HG03460 (cell line): ENCODE results near the gene CD300LB.
A peak's percentile ranks its signal among the peaks of the same experiment; 100 is the strongest.

Source experiments
- ATAC-seq: cut with Tn5 transposase; IDR thresholded peaks from one replicate; pipeline ENCODE4 v1.9.1; 2021; ENCODE audit not compliant: unreplicated experiment

The CD300LB gene

DNA sequence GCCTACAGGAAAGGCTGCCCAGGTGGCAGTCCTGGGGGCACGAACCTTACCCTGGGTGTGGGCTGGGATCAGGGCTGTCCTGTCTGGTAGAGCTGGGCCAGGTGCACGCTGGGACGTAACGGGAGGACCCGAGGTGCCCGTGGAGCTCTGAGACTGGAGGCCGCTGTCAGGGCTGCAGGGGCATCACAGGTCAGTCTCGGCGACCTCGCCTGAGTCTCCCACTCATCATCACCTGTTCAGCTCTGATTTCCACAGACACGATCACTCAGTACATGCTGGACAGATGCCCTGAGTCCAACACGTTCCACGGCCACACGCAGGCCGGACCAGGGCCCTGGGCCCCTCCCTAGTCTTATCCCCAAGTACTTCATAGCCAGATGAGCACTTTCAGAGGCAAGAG is 19.3 kb upstream of the CD300LB start:
- ATAC-seq, result no peak

DNA sequence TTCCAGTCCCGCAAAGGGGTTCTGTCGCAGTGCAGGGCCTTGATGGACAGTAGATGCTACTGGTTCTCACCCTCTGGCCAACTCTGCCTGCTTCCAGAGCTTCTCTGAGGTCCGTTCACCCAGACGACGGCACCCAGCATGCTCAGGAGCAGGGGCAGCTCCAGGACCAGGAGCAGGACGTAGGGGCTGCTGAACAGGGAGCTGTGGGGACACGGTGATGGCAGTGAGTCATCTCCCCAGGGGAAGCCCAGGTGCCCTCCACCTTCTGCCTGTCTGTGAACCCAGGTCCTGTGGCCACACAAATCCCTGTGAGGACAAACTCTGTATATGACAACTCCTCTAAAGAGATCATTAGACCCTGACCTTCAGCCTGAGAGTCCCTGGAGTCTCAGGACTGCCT is 18.1 kb upstream of the CD300LB start:
- no peak for ATAC-seq

GRCh38 chr17:74547736-74548135 is 16.5 kb upstream of the CD300LB start:
- ATAC-seq, result no peak

GRCh38 chr17:74547264-74547663 is 16.0 kb upstream of the CD300LB start:
- ATAC-seq, result no peak

DNA sequence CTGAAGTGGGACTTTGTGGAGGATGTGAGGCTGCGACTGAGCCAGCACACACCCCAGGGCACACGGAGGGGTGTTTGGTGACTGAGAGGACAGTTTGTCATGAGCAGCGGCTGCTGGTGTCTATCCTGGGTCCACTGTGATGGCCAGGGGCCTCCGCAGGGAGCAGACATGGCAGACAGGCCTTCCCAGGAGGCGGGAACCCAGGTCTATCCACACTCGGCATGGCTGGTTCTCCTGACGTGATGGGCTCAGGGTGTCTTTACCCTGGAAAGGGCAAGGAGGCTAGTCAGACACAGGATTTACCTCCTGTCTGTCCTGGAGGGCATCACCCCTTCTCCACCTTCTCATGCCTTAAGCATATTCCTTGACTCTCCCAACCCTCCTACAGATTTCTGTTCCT is 15.3 kb upstream of the CD300LB start:
- no peak for ATAC-seq

- ATAC-seq, result no peak
Observed at GRCh38 chr17:74545843-74546230, 14.6 kb upstream of the CD300LB start, which contains the start of gene CD300C. Gene CD300C, minus strand, starts transcription at chr17:74546115. Its CDS starts 333 bp downstream, at chr17:74545782.

DNA sequence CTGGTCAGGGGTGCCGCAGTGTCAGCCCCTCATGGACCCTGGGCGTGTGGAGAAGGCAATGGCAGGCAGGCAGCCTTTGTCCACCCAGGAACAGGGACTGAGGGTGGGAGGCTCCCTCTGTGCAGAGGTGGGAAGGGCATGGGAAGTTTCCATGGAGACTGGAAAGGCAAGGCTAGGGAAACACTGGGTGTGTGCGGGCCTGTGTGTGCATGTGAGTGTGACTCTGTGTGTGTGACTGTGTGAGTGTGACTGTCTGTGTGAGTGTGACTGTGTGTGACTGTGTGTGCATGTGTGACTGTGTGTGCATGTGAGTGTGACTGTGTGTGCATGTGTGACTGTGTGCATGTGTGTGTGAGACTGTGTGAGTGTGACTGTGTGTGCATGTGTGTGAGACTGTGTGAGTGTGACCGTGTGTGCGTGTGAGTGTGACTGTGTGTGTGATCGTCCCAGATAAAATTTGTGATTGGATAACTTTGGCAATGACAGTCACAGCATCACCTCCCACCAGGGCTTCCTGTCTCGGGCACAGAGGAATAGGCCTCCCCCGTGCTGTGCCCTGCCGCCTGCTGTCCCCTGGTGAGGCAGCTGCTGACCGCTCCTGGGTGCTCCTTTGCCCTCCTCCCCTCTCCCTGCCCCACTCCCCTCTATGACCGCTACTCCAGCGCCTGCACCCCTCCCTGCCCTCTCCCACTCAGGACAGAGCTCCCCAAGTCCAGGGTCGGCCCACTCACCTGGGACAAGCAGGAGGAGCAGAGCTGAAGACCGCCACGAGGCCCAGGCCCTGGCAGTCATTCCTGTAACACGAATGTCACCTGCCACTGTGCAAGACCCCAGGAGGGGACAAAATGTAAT is 13.9 kb upstream of the CD300LB start:
- ATAC-seq, result no peak

DNA sequence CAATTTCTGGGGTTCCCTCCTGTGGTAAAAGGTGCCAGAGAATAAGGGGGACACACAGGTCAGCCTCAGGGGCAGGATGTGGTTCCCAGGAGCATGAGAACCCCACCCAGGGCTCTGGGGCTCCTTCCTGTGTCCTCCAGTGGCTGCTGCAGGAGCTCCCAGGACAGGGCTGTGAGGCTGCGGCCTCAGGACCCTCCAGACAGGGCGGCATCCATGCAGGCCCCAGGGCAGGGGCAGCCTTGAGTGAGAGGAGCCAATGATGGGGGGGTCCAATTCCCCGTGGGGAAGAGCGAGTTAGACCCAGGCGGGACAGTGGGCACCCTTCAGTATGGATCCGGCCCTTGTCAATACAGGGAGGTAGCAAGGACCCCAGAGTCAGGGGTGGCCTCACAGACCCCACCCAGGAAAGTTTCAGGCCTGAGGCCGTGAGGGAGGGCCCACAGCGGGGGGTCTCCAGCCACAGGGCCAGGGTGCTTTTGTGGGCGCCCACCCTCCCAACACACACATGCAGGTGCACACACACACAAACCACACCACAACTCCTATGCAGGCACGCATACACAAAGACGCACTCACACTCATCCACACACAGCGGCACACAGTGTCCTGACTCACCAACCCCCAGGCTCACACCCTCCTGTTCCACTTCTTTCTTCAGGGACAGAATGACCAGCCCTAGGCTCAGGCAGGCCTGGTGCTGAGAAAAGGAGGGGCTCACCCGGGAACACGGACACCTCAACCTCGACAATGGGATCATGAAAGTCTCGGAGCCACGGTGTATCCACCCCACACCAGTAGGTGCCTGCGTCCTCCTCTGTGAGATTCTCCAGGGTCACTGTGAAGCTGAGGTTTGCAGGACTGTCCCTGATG is 12.9 kb upstream of the CD300LB start:
- ATAC-seq, result no peak

GRCh38 chr17:74543406-74543805 is 12.1 kb upstream of the CD300LB start:
- ATAC-seq, result no peak

- ATAC-seq, result no peak
Observed at GRCh38 chr17:74542727-74543383, 11.6 kb upstream of the CD300LB start.

- no peak for ATAC-seq
Observed at GRCh38 chr17:74542166-74542565, 10.9 kb upstream of the CD300LB start.

DNA sequence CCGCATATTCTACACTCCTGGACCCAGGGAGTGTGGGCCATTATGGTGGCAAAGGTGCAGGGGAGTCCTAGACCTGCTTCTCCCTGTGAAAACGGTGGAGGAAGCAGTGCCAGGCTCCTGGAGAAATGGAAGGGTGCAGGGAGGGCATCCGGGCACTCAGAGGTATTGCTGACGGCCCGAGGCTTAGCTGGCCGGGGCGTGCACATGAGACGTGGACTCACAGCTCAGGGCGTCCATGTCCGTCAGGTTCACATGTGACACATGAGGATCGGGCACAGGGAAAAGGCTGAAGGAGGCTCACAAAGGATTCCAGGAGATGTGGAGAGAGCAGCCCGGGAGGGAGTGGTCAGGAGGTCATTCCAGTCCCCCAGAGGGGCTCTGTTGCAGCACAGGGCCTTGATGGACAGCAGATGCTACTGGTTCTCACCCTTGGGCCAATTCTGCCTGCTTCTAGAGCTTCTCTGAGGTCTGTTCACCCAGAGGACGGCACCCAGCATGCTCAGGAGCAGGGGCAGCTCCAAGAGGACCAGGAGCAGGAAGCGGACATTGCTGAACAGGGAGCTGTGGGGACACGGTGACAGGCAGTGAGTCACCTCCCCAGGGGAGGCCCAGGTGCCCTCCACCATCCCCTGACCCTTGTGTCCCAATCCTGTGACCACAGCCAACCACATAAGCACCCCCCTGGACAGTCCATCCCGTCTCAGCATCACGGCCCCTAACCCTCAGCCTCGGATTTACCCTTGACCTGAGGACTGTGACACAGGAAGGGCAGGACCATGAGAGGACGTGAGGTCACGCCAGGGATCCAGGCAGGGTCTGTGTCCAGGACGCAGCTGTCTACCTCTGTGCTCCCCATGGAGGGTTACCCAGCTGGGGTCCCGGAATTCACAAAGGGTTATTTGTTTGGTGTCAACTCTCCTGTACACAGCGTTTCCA is 10.2 kb upstream of the CD300LB start:
- no peak for ATAC-seq

DNA sequence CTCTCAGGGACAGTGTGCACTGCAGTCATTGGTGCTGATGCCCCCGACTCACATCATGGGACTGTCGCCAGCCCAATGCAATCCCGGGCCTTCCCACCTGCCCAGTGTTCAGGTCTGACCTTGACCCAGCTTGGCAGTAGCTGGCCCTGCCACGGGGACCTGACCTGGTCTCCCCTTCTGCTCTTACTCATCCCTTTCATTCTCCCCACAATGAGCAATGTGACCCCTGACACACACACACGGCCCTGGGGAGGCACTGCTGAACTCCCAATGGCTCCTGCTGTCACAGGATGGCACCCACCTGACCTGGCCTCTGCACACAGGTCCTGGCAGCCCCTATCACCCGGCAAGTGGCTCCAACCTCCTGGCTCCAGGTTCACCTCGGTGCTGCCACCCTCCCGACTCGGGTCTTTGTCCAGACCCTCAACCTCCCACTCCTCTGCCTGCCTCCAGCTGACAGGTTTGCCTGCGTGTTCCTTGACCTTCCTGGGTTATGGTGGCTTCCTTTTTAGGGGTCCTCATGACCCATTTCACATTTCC is 8.1 kb upstream of the CD300LB start:
- no peak for ATAC-seq

DNA sequence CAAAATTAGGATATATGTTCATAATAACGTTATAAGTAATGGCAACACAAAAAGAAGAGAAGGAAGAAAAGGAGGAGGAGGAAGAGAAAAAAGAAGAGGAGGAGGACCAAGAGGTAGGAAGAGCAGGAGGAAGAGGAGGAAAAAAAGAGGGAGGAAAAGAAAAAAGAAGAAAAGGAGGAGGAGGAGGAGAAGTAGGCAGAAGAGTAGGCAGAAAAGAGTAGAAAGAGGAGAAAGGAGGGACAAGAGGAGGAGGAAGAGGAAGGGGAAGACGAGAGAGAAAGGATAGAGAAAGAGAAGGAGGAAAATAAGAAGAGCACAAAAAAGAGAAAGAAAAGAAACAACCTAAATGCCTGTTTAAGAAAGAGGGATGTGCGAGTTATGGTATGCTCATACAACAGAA is 5.6 kb upstream of the CD300LB start:
- ATAC-seq, result no peak

- ATAC-seq, result no peak
Observed at GRCh38 chr17:74532115-74532514, 840 bp upstream of the CD300LB start.

DNA sequence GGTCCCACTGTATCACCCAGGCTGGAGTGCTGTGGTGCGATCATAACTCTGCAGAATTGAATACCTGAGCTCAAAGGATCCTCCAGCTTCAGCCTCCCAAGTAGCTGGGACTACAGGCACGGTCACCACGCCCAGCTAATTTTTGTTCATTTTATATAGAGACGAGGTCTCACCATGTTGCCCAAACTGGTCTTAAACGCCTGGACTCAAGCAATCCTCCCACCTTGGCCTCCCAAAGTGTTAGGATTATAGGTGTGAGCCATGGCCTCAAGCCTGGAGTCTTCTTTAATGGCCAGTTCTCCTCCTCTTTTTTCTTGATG is 484 bp downstream of the CD300LB start:
- ATAC-seq, result no peak

DNA sequence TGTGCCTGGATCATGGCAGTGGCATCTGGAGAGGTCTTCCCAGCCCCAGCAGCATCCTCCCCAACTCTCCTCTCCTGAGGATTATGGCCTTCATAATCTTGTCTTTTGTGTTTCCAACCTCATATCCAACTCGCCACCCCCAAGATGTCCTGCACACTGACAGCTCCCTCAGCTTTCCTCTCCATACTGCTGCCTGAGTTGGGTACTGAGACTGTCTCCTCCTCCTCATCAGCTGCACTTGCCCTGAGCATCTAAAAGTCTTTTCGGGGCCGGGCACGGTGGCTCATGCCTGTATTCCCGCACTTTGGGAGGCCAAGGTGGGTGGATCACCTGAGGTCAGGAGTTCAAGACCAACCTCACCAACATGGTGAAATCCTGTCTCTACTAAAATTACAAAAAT is 2.0 kb downstream of the CD300LB start:
- no peak for ATAC-seq

GRCh38 chr17:74528491-74529199 is 2.6 kb downstream of the CD300LB start:
- ATAC-seq, result peak; percentile 75

GRCh38 chr17:74527756-74528155 is 3.5 kb downstream of the CD300LB start:
- ATAC-seq, result no peak

DNA sequence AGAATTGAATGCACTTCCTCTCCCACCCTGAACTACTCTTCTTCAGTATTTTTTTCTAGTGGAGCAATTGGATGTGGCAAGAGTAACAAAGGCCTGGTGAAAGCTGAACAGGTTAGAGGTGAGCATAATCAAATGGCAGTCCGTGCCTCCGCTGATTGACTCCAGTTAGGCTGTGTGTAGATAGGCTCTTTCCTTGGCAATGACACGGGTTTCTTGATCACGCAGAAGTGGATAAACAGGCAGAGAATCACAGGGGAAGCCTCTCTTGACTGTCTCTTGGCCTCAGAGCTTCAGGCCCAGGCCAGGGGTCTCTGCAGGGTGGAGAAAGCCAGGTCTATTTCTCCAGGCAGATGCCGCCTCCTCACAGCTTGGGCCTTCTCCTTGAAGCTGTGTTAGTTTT is 4.2 kb downstream of the CD300LB start:
- ATAC-seq, result no peak
